Stimulated activated CD8-positive, alpha-beta memory T cell treated with anti-CD3 and anti-CD28 coated beads, Interleukin-4, amount 100 ng/mL, for 48 hours (primary cell): Measurements from ENCODE around the gene BLOC1S4.
"Not testable (repeated sequence)": the region's sequence is repeated elsewhere in the genome, so short reads cannot be mapped to it uniquely, and the experiment has no call there.

Source experiments
- DNase-seq: peaks from one replicate; pipeline ENCODE4 v3.0.0-alpha.2; 2020

The BLOC1S4 gene

GRCh38 chr4:6719611-6720179 is 3.7 kb downstream of the BLOC1S4 start:
- DNase-seq: no peak

- DNase-seq: peak; percentile 95
Measured at GRCh38 chr4:6720202-6720699, 4.3 kb downstream of the BLOC1S4 start.

DNA sequence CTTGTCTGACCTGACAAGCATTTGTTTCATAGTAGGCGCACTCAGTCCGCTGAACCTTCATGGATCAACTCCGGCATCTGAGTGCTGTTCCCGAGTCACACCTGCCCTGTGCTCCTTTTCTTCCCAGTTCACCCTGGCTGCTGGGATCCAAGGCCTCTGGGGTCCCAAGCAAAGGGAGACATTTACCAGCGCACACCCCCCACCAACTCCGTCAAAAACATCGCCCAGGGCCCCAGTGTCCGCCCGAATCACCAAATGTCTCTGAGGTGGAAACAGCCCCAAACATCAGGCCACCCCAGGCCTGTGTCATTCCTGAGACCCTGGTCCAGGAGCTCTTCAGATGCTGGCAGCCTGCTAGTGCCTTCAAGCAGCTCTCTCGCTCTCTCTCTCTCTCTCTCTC is 5.1 kb downstream of the BLOC1S4 start:
- no peak for DNase-seq

GRCh38 chr4:6722891-6723290 is 6.9 kb downstream of the BLOC1S4 start:
- DNase-seq: no peak

DNA sequence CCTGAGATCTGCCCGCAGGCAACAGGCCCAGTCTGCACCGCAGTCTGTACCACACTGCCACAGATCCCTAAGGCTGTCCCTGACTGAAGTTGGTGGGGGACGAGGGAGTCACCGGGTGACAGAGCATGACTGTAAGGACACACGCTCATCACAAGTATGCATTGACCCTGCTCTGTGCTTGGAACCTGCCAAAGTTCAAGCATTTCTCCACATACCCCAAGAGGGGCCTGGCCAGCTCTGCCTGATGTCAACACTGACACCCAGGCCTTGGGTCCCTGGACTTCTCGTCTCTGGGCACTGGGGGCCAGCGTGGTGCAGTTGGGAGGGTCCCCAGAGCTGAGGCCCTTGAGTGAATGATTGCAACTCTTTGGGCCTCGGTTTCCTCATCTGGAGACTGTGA is 7.9 kb downstream of the BLOC1S4 start:
- DNase-seq: no peak

- DNase-seq: no peak
Measured at GRCh38 chr4:6724421-6725111, 8.6 kb downstream of the BLOC1S4 start.

- not testable (repeated sequence) for DNase-seq
Measured at GRCh38 chr4:6725427-6725961, 9.5 kb downstream of the BLOC1S4 start.

- no peak for DNase-seq
Measured at GRCh38 chr4:6727081-6727942, 11.3 kb downstream of the BLOC1S4 start.

GRCh38 chr4:6727943-6728250 is 11.9 kb downstream of the BLOC1S4 start:
- no peak for DNase-seq

GRCh38 chr4:6728320-6729029 is 12.5 kb downstream of the BLOC1S4 start:
- DNase-seq: no peak

GRCh38 chr4:6730603-6731317 is 14.8 kb downstream of the BLOC1S4 start:
- no peak for DNase-seq

DNA sequence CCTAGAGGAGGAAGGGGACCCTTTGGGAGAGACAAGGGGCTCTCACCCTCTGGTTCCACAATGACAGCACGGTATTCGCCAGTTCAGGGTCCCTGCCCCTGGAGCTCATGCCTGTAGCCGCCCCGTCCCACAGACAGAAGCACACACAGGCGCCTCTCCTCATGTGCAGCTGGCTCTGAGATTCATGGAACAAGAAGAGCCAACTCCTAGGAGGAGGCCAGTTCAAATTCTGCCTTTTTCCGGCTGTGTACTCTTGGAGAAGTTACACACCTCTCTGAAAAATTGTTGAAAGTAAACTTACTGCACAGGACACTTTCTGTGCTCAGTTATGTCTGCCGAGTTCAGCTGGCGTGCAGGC is 15.3 kb downstream of the BLOC1S4 start:
- no peak for DNase-seq

DNA sequence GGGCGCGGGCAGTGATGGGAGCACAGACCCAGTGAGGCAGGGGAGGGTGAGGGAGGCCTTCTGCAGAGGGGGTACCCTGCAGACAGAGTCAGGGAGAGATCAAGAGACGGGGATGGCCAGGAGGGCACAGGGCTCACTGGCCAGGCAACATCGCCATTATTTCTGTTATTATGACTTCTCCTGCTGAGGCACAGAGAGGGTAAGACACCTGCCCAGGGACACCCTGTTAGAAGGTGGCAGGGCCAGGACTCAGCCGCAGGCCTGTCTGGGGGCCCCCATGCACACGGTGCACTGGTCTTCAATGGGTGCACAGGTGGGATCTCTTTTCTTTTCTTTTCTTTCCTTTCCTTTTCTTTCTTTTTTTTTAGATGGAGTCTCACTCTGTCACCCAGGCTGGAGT is 15.8 kb downstream of the BLOC1S4 start:
- DNase-seq: no peak

- DNase-seq: no peak
Measured at GRCh38 chr4:6732441-6733357, 16.7 kb downstream of the BLOC1S4 start.

GRCh38 chr4:6733358-6734164 is 17.6 kb downstream of the BLOC1S4 start:
- DNase-seq: no peak

- no peak for DNase-seq
Measured at GRCh38 chr4:6734165-6734786, 18.3 kb downstream of the BLOC1S4 start.

- DNase-seq: no peak
Measured at GRCh38 chr4:6739920-6740319, 23.9 kb downstream of the BLOC1S4 start.

- no peak for DNase-seq
Measured at GRCh38 chr4:6740347-6740746, 24.4 kb downstream of the BLOC1S4 start.

DNA sequence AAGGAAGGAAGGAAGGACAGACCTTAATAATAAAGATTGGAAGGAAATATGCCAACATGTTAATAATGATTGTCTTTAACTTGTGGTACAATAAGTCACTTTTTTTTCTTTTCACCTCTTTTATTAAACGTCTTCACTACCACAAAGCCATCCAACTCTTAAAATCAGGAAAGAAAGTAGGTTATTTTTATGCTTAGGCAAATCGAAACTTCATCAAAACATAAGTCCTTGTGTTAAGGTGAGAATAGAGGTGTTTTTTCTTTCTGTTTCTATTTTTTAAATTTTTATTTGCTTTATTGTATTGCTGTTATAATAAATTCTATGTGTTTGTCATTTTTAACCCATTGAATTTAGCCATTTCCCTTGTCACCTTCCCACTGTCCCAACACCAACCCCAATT is 26.5 kb downstream of the BLOC1S4 start:
- no peak for DNase-seq

- DNase-seq: no peak
Measured at GRCh38 chr4:6742989-6743388, 27.0 kb downstream of the BLOC1S4 start.
